Activated T-cell treated with anti-CD3 and anti-CD28 coated beads, Interleukin-2, amount 50 U/mL, for 4 hours (primary cell): ENCODE data around the gene GPR135. TPM values are rescaled to one million over a fixed set of nuclear protein-coding genes. Genes with fewer than 3 reads are reported as not detected.

Experiments
- ATAC-seq, 2 donors: fragments of 200-7000 bp; cut with Tn5 transposase; one replicate each; pipeline ENCODE4 v1.10.0; 2021
- DNase-seq: peaks from one replicate; pipeline ENCODE4 v3.0.0-alpha.2; 2020
- H3K27me3 Mint-ChIP-seq: one replicate; pipeline ENCODE4 v1.8.0; 2021; ENCODE audit warnings: low read depth, mixed read lengths
- H3K36me3 Mint-ChIP-seq: one replicate; pipeline ENCODE4 v1.8.0; 2022; ENCODE audit warnings: mixed read lengths; ENCODE audit not compliant: insufficient read depth
- H3K4me1 Mint-ChIP-seq: one replicate; pipeline ENCODE4 v1.8.0; 2021; ENCODE audit warnings: low read depth, mixed read lengths
- H3K4me3 Mint-ChIP-seq: one replicate; pipeline ENCODE4 v1.8.0; 2021; ENCODE audit warnings: mild to moderate bottlenecking, moderate library complexity, mixed read lengths
- H3K9me3 Mint-ChIP-seq: one replicate; pipeline ENCODE4 v1.8.0; 2021; ENCODE audit warnings: mixed read lengths
- total RNA-seq, 3 donors: library from RNA; stranded (reverse); gene quantifications; one replicate each; pipeline ENCODE4 v1.2.1, GENCODE V29; 2021

Gene GPR135
- total RNA-seq, 3 donors from 2014 or later = 0.53 to 0.84 (median 0.68) TPM

- DNase-seq = no peak
- Mint-ChIP-seq H3K36me3 (no peaks in the 10 kb centered on the region), H3K4me3 (no peak overlapping the region)
Observed at GRCh38 chr14:59422069-59422881, 42.9 kb downstream of the GPR135 start.

GRCh38 chr14:59419303-59419702, 45.9 kb downstream of the GPR135 start:
- H3K27me3 Mint-ChIP-seq = peaks cover 2% of the 10 kb centered on the region
- DNase-seq (no peak), ATAC-seq (no peak)
- H3K4me1 Mint-ChIP-seq = no peaks in the 10 kb centered on the region
- no peaks in the 10 kb centered on the region for H3K9me3 Mint-ChIP-seq
- H3K36me3 Mint-ChIP-seq = no peaks in the 10 kb centered on the region
- no peak overlapping the region for H3K4me3 Mint-ChIP-seq

More at GRCh38 chr14:59422069-59422881, 42.9 kb downstream of the GPR135 start:
- H3K4me1 Mint-ChIP-seq = no peaks in the 10 kb centered on the region
- no peaks in the 10 kb centered on the region for H3K9me3 Mint-ChIP-seq
- peaks cover 4% of the 10 kb centered on the region for H3K27me3 Mint-ChIP-seq
- ATAC-seq = no peak

DNA sequence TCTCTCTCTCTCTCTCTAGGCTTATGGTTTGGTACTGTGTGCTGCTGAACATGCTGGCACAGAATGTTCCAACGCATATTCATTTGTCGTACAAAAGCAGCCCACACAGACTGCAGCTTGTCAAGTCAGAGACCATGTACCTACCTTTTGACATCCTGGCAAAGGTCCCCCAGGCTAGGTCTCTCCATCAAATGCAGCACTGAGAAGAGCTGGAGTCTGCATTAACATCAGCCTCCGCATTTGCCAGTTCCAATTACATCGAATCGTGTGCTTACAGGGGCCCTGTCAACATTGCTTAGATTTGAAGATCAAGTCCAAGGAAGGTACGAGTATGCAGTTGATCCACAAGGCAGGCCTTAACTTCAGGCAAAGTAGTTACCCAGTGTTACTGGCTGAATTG, 47.9 kb downstream of the GPR135 start:
- DNase-seq = no peak
- Mint-ChIP-seq H3K4me3 (no peak overlapping the region), H3K4me1 (no peaks in the 10 kb centered on the region), H3K36me3 (no peaks in the 10 kb centered on the region), H3K27me3 (peaks cover 6% of the 10 kb centered on the region), H3K9me3 (no peaks in the 10 kb centered on the region)
- no peak for ATAC-seq

GRCh38 chr14:59415836-59416602, 49.2 kb downstream of the GPR135 start:
- Mint-ChIP-seq H3K27me3 (peaks cover 8% of the 10 kb centered on the region), H3K36me3 (no peaks in the 10 kb centered on the region), H3K9me3 (no peaks in the 10 kb centered on the region), H3K4me1 (no peaks in the 10 kb centered on the region), H3K4me3 (no peak overlapping the region)
- DNase-seq (no peak), ATAC-seq (no peak)

Other genes with a start within 250 kb of the GPR135 start
- gene L3HYPDH, start 19.0 kb upstream of the GPR135 start, total RNA-seq = 1 to 10 TPM; 8.1 to 9.7 (median 8.5) TPM
- 10 to 100 TPM; 18.6 to 24.9 (median 21.5) TPM for gene JKAMP, start 19.1 kb upstream of the GPR135 start, total RNA-seq
- gene CCDC175, start 111.4 kb upstream of the GPR135 start, total RNA-seq = not detected